ENCODE results near the gene DAB2IP.
"Not testable (repeated sequence)": the region's sequence is repeated elsewhere in the genome, so short reads cannot be mapped to it uniquely, and the experiment has no call there.

DAB2IP gene

GRCh38 chr9:121626012-121626411 lies 25.4 kb upstream of the DAB2IP start:
- DNase-seq, result no peak

GRCh38 chr9:121627427-121627826 lies 24.0 kb upstream of the DAB2IP start:
- no peak for DNase-seq

- no peak for DNase-seq
These were observed 23.0 kb upstream of the DAB2IP start for GRCh38 chr9:121628401-121628800.

- DNase-seq, result no peak
These were observed 20.3 kb upstream of the DAB2IP start for GRCh38 chr9:121631115-121631514.

DNA sequence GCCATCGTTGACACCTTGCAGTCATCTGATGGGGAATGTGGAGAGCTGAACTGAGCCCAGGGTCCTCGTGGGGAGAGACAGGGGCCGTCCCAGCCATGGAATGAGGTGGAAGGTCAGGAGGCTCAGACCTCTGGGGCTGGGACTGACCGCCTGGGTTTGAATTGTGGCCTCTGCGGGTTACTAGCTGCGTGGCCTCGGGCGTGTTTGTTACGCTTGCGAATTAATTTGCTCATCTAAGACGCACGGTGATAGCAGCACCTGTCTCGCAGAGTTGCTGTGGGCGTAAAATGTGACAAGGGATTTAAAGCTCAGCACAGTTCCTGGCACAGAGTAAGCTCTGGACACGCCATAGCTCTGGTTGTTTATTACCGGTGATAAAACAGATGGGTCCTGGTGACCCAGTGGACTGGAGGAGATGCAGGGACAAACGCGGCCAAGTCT lies 19.4 kb upstream of the DAB2IP start:
- no peak for DNase-seq

GRCh38 chr9:121633119-121633714 lies 18.2 kb upstream of the DAB2IP start:
- DNase-seq, result peak in 1 of 2 experiments; percentile 14

GRCh38 chr9:121633736-121634135 lies 17.7 kb upstream of the DAB2IP start:
- DNase-seq, result no peak

DNA sequence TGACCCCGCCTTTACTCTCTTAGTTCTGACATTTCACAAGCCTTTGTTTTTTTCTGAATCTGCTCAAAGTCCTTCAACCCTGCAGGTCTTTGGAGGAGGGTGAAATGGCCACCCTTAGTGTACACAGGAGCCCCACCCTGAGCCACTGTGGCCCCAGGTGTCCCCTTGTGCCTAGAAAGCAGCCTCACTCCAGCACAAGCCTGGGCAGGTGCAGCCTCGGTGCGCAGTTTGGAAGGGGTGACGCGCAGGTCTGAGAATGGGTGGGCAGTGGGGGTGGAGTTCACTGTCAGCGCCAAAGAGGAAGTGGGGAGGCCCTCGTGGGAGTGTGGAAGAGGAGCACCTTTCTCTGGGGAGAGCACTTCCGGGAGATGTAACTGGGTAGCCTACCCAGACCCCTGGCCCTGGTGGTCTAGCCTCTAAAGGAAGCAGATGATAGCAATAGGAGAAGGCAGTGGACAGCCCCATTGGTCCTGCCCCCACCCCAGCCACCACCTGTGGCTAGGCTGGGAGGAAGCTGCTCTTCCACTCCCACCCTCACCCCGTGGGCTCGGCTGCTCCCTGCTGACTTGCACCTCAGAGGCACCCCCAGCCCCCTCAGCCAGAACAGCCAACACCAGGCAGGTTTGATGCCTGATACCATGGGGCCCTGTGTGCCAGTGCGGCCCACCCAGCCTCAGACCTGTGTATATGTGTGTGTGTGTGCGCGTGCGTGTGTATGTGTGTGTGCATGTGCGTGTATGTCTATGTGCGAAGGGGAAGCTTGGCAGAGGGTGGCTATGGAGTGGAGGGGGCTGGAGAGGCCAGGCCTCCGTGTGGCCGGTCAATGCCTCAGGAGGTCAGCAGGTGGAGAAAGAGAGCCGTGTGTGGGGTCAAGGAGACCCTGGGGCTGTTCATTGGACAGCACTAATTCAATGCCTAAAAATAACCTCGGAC lies 16.8 kb upstream of the DAB2IP start:
- DNase-seq, result no peak

DNA sequence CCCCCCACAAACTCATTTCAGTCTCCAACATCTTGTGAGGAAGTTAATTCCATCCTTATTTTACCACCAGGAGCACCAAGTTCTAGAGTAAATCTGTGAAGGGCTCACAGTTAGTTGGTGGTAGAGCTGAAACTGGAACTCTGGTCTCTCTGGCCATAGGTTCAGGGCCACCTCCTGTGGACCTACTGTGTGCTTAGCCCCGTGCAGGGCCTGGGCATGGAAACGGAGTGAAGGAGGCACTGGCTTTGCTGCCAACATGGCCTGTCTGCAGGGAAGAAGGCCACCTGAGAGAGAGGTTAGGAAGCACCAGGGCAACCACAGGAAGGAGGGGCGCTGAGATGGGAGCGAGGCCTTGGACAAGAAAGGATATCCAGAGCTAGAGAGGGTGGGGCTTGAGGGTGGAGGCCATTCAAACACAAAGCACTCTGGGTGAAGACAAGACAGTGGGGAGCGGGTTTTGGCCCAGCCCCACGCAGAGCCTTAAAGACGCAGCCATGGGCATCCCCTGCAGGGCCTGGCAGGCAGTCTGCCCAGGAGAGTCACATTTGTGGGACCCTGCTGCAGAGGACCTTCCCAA lies 16.0 kb upstream of the DAB2IP start:
- no peak for DNase-seq

DNA sequence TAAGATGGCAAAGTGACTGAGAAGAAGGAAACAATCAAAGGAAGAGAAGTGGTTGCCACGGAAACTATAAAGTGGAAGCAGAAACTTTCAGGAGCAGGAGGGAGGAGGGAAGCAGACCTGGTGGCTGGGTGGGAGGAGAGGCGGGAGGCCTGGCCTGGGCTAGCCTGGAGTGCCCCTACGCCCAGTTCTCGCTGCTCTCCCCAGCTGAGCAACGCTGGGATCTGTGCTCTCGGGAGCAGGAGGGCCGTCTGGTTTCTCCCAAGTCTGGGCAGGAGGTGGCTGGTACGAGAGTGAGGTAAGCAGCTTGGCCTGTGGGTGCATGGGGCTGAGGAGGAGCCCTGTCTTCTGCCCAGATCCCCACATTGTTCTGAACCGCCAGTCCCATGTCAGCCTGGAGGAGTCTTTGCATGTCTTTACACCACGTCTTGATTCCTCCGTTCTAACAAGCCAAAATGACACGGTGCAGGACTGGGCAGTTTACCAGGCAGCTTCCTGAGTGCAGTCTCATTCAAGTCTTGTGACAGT lies 15.0 kb upstream of the DAB2IP start:
- no peak for DNase-seq

DNA sequence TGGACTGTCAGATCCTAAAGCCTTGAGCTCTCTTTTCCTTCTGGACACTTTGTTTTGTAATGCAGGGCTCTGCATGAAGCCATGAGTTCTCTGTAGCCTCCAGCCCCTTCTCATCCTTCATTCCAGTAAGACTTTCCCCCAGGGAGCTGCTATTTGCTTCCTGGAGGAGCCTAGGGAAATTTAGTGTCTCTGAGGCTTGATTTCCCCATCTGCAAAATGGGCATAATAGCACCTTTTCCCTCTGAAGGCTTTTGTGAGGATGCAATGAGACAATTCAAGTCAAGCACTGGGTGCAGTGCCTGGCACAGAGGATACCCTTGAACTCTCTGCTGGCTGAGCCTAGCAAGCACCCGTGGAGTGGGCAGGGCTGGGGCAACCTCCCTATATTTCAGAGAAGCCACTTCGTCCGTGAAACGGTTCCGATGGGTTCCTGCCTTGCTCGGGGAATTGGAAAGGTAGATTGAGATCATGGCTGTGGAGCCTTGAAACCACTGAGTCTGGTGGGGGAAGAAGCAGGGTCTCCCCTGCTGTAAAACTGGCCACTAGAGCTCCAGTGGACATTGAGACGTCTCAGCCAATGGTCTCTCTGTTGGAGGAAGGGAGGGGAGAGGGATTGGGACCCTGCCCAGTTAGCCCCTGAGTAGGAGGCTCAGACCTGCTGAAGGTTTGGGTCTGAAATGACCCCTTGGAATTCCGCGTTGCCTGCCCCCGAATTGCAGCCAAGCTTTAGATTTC lies 14.3 kb upstream of the DAB2IP start:
- DNase-seq, result no peak

GRCh38 chr9:121637713-121638220 lies 13.7 kb upstream of the DAB2IP start:
- no peak for DNase-seq

GRCh38 chr9:121638399-121638798 lies 13.0 kb upstream of the DAB2IP start:
- DNase-seq, result no peak

GRCh38 chr9:121638901-121639592 lies 12.4 kb upstream of the DAB2IP start:
- no peak for DNase-seq

- DNase-seq, result no peak
These were observed 11.8 kb upstream of the DAB2IP start for GRCh38 chr9:121639619-121640018.

- peak in 1 of 2 experiments; percentile 63 for DNase-seq
These were observed 11.4 kb upstream of the DAB2IP start for GRCh38 chr9:121640076-121640475.

DNA sequence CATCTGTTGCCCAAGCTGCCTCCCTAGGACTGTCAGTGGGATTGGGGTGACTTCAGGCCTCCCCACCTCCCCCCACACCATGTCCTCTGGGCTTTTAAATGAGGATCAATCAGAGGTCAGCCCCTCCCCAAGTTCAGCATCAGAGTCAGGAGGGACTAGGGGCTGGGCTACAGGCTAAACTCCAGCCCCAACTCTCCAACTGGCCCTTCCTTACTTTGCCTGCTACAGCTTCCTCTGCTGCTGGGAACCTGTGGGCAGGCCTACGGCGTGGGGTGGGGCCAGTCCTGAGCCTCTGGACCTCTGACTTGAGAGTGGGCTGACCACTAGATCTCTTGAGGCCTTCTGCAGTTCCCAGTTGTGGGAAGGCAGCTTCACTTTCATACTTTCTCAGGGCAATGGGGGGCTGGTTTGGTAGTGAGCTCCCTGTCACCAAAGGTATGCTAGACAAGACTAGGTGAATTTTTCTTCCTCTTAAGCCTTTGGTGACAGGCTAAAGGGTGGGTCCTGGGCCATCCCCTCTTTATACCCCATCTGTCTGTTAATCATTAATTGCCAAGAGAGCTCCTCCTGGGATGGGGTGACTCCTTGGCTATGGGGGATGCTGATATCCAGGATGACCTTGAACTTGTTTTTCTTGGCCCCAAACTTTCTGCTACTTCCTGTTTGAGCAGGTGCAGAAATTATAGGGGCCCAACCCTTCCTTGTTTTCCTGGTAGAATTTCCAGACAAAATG lies 10.8 kb upstream of the DAB2IP start:
- DNase-seq, result no peak

- no peak for DNase-seq
These were observed 10.2 kb upstream of the DAB2IP start for GRCh38 chr9:121641224-121641611.

GRCh38 chr9:121642758-121643157 lies 8.7 kb upstream of the DAB2IP start:
- no peak for DNase-seq

GRCh38 chr9:121643473-121643872 lies 8.0 kb upstream of the DAB2IP start:
- DNase-seq, result no peak

DNA sequence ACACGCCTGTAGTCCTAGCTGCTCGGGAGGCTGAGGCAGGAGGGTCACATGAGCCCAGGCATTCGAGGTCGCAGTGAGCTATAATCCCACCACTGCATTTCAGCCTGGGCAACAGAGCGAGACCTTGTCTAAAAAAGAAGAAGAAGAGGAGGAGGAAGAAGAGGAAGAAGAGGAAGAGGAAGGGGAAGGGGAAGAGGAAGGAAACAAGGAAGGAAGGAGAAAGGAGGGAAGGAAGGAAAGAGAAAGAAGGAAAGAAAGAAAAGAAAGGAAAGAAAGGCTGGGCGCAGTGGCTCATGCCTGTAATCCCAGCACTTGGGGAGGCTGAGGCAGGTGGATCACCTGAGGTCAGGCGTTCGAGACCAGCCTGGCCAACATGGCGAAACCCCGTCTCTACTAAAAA lies 7.4 kb upstream of the DAB2IP start:
- DNase-seq, result not testable (repeated sequence)
